KMS-11 (cell line): ENCODE measurements around the gene KCNQ1.

ENCODE experiments used
- H2AFZ ChIP-seq: fragments of 200-600 bp; sonication (generic); 2 replicates; pipeline ENCODE4 v1.6.1; 2016; ENCODE audit warnings: antibody characterized with exemption, mixed run types, low read depth
- H3K27ac ChIP-seq: fragments of 200-600 bp; sonication (generic); 2 replicates; pipeline ENCODE4 v1.6.1; 2016; ENCODE audit warnings: mild to moderate bottlenecking, mixed run types
- H3K27me3 ChIP-seq: fragments of 200-600 bp; sonication (generic); 2 replicates; pipeline ENCODE4 v1.6.1; 2017; ENCODE audit warnings: mild to moderate bottlenecking, low read depth, mixed run types, moderate library complexity; ENCODE audit not compliant: insufficient read depth
- H3K36me3 ChIP-seq: fragments of 200-600 bp; sonication (generic); 2 replicates; pipeline ENCODE4 v1.6.1; 2017; ENCODE audit warnings: mild to moderate bottlenecking, mixed run types; ENCODE audit not compliant: insufficient read depth
- H3K4me1 ChIP-seq: fragments of 200-600 bp; sonication (generic); 2 replicates; pipeline ENCODE4 v1.6.1; 2016; ENCODE audit warnings: mild to moderate bottlenecking, low read depth, mixed run types; ENCODE audit not compliant: poor library complexity, severe bottlenecking
- H3K4me2 ChIP-seq: fragments of 200-600 bp; sonication (generic); 2 replicates; pipeline ENCODE4 v1.7.0; 2016; ENCODE audit warnings: mild to moderate bottlenecking, mixed run types
- H3K4me3 ChIP-seq: fragments of 200-600 bp; sonication (generic); IDR thresholded peaks from 2 replicates; pipeline ENCODE4 v1.6.1; 2017; ENCODE audit warnings: low read depth, low read length, mixed read lengths; ENCODE audit not compliant: insufficient read depth
- H3K79me2 ChIP-seq: fragments of 200-600 bp; sonication (generic); 2 replicates; pipeline ENCODE4 v1.6.1; 2016; ENCODE audit warnings: low read depth, mixed run types; ENCODE audit not compliant: insufficient read depth
- H3K9ac ChIP-seq: fragments of 200-600 bp; sonication (generic); 2 replicates; pipeline ENCODE4 v1.6.1; 2016; ENCODE audit warnings: mild to moderate bottlenecking, mixed run types
- H4K20me1 ChIP-seq: fragments of 200-600 bp; sonication (generic); 2 replicates; pipeline ENCODE4 v1.6.1; 2016; ENCODE audit warnings: mild to moderate bottlenecking, mixed run types; ENCODE audit not compliant: insufficient read depth
- TF ChIP-seq, protein P1 (sequence below): fragments of 200-600 bp; sonication (generic); conservative IDR thresholded peaks from 2 replicates; pipeline ENCODE4 v1.6.1; 2017; ENCODE audit warnings: low read depth, mild to moderate bottlenecking, antibody characterized with exemption, low read length, moderate library complexity, mixed read lengths

Gene KCNQ1

DNA sequence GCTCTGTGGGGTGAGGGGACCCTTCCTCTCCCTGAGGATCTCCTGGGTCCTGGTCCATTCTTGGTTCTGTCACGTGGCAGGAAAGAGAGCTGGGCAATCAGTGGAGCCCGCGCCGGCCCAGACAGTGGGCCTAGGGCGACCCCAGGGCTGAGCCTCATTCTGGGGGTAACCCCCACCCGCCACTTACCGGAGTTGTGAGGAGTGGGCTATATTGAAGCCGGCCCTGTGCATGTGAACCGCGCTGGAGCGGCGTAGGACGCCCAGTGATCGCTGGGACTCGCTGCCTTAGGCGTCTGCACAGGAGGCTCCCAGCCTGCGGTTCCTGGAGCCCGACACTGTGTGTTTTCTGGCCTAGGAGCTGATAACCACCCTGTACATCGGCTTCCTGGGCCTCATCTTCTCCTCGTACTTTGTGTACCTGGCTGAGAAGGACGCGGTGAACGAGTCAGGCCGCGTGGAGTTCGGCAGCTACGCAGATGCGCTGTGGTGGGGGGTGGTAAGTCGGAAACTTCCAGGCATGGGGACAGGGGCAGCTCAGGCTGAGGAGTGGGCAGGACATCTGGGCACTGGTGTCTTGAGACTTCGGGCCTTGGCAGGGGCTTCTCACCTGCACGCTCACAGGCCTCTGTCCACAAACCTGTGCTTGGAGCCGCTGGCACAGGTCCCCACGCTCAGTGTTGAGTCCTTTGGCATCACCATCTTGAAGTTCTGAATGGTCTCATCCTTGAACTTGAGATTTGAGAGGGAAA lies 127.9 kb downstream of the KCNQ1 start:
- no peak overlapping the region for H3K4me2 ChIP-seq
- no peak overlapping the region for H3K4me3 ChIP-seq
- no peaks in the 10 kb centered on the region for H4K20me1 ChIP-seq
- H3K36me3 ChIP-seq, result no peaks in the 10 kb centered on the region
- no peaks in the 10 kb centered on the region for H3K27me3 ChIP-seq
- no peak overlapping the region for H3K9ac ChIP-seq
- no peaks in the 10 kb centered on the region for H3K4me1 ChIP-seq
- TF ChIP-seq, protein P1, sequence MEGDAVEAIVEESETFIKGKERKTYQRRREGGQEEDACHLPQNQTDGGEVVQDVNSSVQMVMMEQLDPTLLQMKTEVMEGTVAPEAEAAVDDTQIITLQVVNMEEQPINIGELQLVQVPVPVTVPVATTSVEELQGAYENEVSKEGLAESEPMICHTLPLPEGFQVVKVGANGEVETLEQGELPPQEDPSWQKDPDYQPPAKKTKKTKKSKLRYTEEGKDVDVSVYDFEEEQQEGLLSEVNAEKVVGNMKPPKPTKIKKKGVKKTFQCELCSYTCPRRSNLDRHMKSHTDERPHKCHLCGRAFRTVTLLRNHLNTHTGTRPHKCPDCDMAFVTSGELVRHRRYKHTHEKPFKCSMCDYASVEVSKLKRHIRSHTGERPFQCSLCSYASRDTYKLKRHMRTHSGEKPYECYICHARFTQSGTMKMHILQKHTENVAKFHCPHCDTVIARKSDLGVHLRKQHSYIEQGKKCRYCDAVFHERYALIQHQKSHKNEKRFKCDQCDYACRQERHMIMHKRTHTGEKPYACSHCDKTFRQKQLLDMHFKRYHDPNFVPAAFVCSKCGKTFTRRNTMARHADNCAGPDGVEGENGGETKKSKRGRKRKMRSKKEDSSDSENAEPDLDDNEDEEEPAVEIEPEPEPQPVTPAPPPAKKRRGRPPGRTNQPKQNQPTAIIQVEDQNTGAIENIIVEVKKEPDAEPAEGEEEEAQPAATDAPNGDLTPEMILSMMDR, result no peak
- no peak overlapping the region for H3K27ac ChIP-seq
- H3K79me2 ChIP-seq, result no peaks in the 10 kb centered on the region
- no peak overlapping the region for H2AFZ ChIP-seq

DNA sequence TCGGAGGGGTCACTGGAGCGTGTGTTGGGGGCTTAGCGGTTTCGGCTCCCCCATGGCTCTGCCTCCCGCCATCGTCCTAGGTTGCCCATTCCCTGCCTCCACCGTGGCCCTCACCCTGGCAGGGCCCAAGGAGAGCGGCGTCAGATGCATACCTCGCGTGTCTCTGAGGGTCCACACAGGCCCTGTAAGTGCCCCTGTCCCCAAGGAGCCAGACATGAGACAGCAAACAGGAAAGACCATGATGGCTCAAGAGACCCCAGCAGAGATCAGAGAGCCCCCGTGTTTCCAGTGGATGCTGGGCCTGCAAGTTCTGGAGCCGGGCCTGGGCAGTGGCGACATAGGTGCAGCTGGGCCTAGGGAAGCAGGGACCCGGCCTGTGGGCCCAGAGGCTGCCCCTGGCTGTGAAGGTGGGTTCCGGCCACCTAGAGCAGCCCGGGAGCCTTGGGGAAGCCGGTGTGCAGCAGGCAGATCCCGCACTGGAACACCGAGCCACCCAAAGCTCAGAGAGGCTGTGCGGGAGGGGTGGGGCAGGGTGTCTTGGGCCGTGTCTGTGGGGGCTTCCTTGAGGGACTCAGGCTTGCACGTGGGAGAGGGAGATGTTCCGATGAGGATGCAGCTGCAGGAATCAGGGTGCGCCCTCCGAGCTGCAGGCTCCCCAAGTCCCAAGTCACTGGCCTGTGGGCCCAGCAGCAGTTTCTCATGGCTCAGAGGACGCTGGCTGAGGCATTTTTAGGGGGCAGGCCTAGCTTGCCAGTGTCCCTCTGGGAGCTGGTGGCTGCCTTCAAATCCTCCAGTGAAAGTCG lies 128.6 kb downstream of the KCNQ1 start:
- Histone ChIP-seq H3K4me3 (no peak overlapping the region), H3K27me3 (no peaks in the 10 kb centered on the region), H3K9ac (no peak overlapping the region), H3K4me2 (no peak overlapping the region), H3K27ac (no peak overlapping the region), H3K4me1 (no peaks in the 10 kb centered on the region), H2AFZ (no peak overlapping the region), H4K20me1 (no peaks in the 10 kb centered on the region), H3K36me3 (no peaks in the 10 kb centered on the region), H3K79me2 (no peaks in the 10 kb centered on the region)
- TF ChIP-seq, protein P1, result no peak

DNA sequence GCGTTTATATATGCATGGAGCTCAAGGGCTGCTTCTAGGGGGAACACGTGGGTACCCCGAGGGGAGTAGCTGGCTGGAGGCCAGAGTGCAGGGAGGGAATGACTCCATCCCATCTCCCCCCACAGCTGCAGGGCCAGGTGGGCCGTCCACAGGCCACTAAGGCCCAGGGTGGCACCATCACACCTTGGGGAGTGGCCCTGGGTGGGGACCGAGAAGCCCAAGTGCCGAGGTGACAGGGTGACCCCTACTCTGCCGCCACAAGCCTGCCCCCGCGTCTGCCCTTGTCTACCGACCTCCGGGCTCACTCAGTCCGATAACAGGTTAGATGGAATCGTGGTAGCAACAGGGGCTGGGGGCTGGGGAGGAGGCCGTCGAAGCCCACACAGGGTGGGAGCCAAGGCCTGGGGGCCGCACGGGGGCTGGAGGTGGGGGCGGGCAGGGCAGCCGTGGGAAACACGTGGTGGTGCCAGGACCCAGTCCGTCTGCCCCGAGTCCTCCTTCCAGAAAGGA lies 129.3 kb downstream of the KCNQ1 start:
- H3K4me2 ChIP-seq, result no peak overlapping the region
- no peak overlapping the region for H3K27ac ChIP-seq
- H2AFZ ChIP-seq, result no peak overlapping the region

More for the DNA sequence above, 129.3 kb downstream of the KCNQ1 start:
- H3K27me3 ChIP-seq, result no peaks in the 10 kb centered on the region
- H3K4me3 ChIP-seq, result no peak overlapping the region
- no peaks in the 10 kb centered on the region for H3K79me2 ChIP-seq
- H3K36me3 ChIP-seq, result no peaks in the 10 kb centered on the region
- no peaks in the 10 kb centered on the region for H4K20me1 ChIP-seq
- TF ChIP-seq, protein P1, result no peak
- H3K9ac ChIP-seq, result no peak overlapping the region
- no peaks in the 10 kb centered on the region for H3K4me1 ChIP-seq
